GM18505 (cell line): ENCODE measurements around the gene SLIT3.

ENCODE experiments used
- ATAC-seq: cut with Tn5 transposase; IDR thresholded peaks from one replicate; pipeline ENCODE4 v1.9.1; 2021; ENCODE audit not compliant: unreplicated experiment
- POLR2A ChIP-seq: IDR thresholded peaks from 4 replicates; pipeline ENCODE4 v1.6.1; 2011; ENCODE audit warnings: borderline replicate concordance; ENCODE audit not compliant: insufficient read depth, insufficient read length; ENCODE audit errors: extremely low read depth

The SLIT3 gene

DNA sequence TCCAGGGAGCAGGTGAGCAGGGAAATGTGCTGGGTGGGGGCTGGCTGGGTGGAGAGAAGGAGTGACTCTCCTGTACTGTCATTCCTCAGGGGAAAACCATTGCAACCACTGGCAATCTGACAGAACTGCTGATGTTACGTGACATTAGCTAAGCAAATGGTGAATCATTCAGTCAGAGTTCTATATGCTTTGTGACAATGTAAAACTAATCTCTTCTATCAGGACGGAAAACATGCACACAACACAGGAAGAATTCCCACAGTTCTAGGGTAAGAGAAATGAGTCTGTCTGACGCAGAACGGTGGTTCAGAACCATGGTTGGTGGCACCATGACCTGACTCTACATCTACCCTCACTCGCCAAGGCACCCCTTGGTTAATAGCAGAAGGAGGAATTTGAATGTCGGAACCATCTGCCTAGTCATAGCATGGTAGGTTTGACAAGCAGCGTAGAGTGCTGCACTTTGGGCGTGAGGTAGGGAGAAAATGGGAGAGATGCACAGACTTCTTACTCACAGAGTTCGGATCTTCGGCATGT, 478.1 kb downstream of the SLIT3 start:
- ATAC-seq, result no peak
- no peak for TF ChIP-seq POLR2A

GRCh38 chr5:168822248-168822744, 478.6 kb downstream of the SLIT3 start:
- TF ChIP-seq POLR2A, result no peak
- no peak for ATAC-seq

GRCh38 chr5:168820874-168821273, 480.1 kb downstream of the SLIT3 start:
- no peak for TF ChIP-seq POLR2A
- no peak for ATAC-seq

GRCh38 chr5:168819004-168819621, 481.8 kb downstream of the SLIT3 start:
- TF ChIP-seq POLR2A, result no peak

DNA sequence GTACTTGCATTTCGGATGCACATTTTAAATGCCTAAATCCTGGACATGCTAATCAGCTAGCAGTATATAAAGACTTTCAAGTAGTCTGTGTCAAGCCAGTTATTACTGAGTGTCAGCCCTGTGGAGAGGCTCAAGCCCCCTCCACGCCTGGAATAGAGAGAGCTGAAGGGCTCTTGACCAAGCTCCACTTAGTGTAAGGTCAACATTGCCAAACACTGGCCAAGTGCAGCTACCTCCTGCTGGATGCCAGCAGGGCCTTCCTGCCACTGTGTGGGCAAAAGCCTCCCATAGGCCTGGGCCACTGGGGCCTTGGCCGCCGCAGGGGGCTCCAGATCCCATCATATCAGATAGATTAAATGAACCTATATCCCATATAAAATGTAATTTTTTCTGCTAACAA, 482.4 kb downstream of the SLIT3 start:
- no peak for TF ChIP-seq POLR2A
- no peak for ATAC-seq

More at GRCh38 chr5:168819004-168819621, 481.8 kb downstream of the SLIT3 start:
- no peak for ATAC-seq

- TF ChIP-seq POLR2A, result no peak
- no peak for ATAC-seq
Measured at GRCh38 chr5:168817591-168817990, 483.3 kb downstream of the SLIT3 start.

DNA sequence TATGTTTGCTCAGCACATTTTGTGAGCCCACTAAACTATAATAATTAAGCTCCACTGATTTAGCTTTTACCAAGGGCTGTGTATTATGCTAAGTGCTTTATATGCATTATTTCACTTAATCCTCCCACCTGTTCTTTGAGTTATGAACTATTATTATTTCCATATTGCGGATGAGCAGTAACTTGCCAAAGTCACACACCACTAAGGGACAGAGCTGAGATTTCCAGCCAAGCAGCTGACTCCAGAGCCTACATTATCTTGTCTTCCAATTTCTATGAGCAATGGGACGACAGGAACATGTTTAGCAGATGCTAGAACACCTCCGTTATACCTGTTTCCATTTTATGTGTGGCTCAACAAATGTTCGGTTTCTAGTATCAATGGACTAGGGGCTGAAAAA, 484.3 kb downstream of the SLIT3 start:
- ATAC-seq, result no peak
- no peak for TF ChIP-seq POLR2A

GRCh38 chr5:168813184-168813968, 487.6 kb downstream of the SLIT3 start:
- no peak for ATAC-seq
- no peak for TF ChIP-seq POLR2A

- no peak for TF ChIP-seq POLR2A
- no peak for ATAC-seq
Measured at GRCh38 chr5:168810641-168811040, 490.3 kb downstream of the SLIT3 start.

GRCh38 chr5:168809218-168809617, 491.7 kb downstream of the SLIT3 start:
- no peak for ATAC-seq
- TF ChIP-seq POLR2A, result no peak

DNA sequence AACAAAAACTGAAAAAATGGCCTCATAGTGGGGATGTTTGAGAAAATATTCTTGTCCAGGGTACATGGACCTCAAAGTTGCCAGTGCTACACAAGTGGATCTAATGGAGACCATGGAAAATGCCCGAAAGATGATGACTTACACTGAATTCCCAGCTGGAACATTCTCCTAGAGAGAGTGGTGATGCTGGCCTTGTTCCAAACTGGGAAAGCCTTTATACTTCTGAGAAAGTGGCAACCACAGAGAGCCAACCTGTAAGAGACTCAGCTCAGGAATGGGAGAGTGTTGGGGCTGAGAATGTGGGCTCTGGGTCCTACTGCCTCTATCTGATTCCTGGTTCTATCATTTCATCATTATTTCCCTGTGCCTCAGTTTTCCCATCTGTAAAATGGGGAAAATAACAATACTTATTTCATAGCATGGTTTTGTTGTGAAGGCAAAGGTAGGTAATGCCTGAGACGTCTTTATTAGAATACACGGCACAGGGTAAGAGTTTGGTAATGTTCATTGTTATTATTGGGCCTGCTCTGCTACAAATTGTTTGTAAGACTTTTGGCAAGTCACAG, 492.8 kb downstream of the SLIT3 start:
- TF ChIP-seq POLR2A, result no peak
- no peak for ATAC-seq

- no peak for TF ChIP-seq POLR2A
- no peak for ATAC-seq
Measured at GRCh38 chr5:168807287-168807686, 493.7 kb downstream of the SLIT3 start.

- no peak for TF ChIP-seq POLR2A
- no peak for ATAC-seq
Measured at GRCh38 chr5:168803541-168803940, 497.4 kb downstream of the SLIT3 start.
